ENCODE measurements around the gene SLC37A1.

SLC37A1 gene

GRCh38 chr21:42479582-42479981, 34.1 kb upstream of the SLC37A1 start:
- no peak for DNase-seq

GRCh38 chr21:42480736-42481135, 32.9 kb upstream of the SLC37A1 start:
- DNase-seq, result no peak

- no peak for DNase-seq
These were observed 32.5 kb upstream of the SLC37A1 start for GRCh38 chr21:42481169-42481568.

GRCh38 chr21:42484966-42485365, 28.7 kb upstream of the SLC37A1 start:
- DNase-seq, result no peak

- DNase-seq, result no peak
These were observed 27.6 kb upstream of the SLC37A1 start for GRCh38 chr21:42486072-42486471.

GRCh38 chr21:42486531-42486930, 27.1 kb upstream of the SLC37A1 start:
- no peak for DNase-seq

GRCh38 chr21:42489006-42489563, 24.6 kb upstream of the SLC37A1 start:
- no peak for DNase-seq

- DNase-seq, result no peak
These were observed 23.7 kb upstream of the SLC37A1 start for GRCh38 chr21:42489991-42490390.

GRCh38 chr21:42490720-42491119, 22.9 kb upstream of the SLC37A1 start:
- DNase-seq, result no peak

- no peak for DNase-seq
These were observed 22.3 kb upstream of the SLC37A1 start for GRCh38 chr21:42491328-42491727.

GRCh38 chr21:42492201-42492600, 21.5 kb upstream of the SLC37A1 start:
- DNase-seq, result no peak

GRCh38 chr21:42493109-42494060, 20.3 kb upstream of the SLC37A1 start:
- DNase-seq, result no peak

GRCh38 chr21:42495027-42495426, 18.6 kb upstream of the SLC37A1 start:
- DNase-seq, result no peak

- no peak for DNase-seq
These were observed 17.9 kb upstream of the SLC37A1 start for GRCh38 chr21:42495765-42496119.

- DNase-seq, result peak; percentile 100
These were observed 17.4 kb upstream of the SLC37A1 start, which contains the start of gene RSPH1 for GRCh38 chr21:42496120-42496838. RSPH1 (minus strand) TSS chr21:42496224; CDS start chr21:42496186, 38 bp downstream.

- no peak for DNase-seq
These were observed 16.8 kb upstream of the SLC37A1 start for GRCh38 chr21:42496839-42497202.

GRCh38 chr21:42498012-42498411, 15.6 kb upstream of the SLC37A1 start:
- DNase-seq, result no peak

- no peak for DNase-seq
These were observed 14.1 kb upstream of the SLC37A1 start for GRCh38 chr21:42499444-42500112.

- no peak for DNase-seq
These were observed 13.4 kb upstream of the SLC37A1 start for GRCh38 chr21:42500225-42500624.

- no peak for DNase-seq
These were observed 12.9 kb upstream of the SLC37A1 start for GRCh38 chr21:42500736-42501135.

- DNase-seq, result no peak
These were observed 9.9 kb upstream of the SLC37A1 start for GRCh38 chr21:42503711-42504110.

- DNase-seq, result no peak
These were observed 8.4 kb upstream of the SLC37A1 start for GRCh38 chr21:42505090-42505726.

- no peak for DNase-seq
These were observed 6.2 kb upstream of the SLC37A1 start for GRCh38 chr21:42507418-42507817.
